ENCODE data around the gene TAS2R13.

Gene TAS2R13

DNA sequence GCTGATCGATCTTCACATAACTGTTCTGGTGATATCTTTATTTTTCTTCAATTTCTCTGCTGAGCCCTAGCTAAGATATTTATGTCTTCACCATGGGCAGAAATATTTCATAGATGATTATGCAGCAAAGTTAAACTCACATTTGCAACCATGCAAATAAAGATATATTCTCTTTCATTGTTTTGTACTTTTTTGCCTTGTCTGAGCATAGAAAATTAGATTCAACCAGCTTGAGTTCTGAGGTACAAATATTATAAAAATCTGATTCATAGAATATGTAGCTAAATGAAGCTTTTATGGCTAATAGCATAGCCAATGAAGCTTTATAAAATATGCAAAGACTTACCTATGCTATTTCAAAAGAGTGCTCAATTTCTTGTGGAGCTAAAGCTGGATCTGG is at the start of gene TAS2R13:
Gene TAS2R13, minus strand, starts transcription at position 101 of the 400 bp plus-strand sequence. CDS start 264 bp downstream, outside the sequence.
- DNase-seq (ENCODE audit: low spot score) = no peak

DNA sequence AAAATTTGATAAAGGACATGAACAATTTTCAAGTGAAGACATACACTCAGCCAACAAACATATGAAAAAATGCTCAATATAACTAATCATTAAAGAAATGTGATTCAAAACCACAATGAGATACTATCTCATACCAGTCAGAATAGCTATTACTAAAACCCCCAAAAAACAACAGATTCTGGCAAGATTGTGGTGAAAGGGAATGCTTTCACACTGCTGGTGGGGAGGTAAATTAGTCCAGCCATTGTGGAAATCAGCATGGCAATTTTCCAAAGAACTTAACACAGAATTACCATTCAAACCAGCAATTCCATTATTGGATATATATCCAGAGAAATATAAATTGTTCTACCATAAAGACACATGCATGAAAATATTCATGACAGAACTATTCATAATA is 48.4 kb upstream of the TAS2R13 start:
- DNase-seq (ENCODE audit: low spot score) = no peak

- no peak for DNase-seq (ENCODE audit: low spot score)
These were observed 46.7 kb upstream of the TAS2R13 start for GRCh38 chr12:10956085-10956484.

DNA sequence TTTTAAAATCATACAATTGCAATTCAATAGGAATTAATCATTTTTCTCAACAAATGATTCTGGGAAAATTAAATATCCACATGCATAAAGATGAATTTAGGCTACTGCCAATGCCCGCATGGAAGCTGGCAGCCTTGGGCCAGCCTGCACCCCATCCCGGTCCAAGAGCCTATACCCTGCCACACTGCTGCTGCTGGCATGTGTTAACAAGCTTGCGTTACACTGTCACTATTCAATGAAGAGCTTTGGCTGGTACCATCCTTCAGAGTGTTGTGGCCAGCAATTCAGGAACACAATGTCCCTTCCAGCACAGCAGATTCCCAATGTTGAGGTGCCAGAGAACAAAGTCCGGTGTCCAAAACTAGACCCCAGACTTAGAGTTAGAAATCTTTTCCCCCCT is 43.3 kb upstream of the TAS2R13 start:
- no peak for DNase-seq (ENCODE audit: low spot score)

DNA sequence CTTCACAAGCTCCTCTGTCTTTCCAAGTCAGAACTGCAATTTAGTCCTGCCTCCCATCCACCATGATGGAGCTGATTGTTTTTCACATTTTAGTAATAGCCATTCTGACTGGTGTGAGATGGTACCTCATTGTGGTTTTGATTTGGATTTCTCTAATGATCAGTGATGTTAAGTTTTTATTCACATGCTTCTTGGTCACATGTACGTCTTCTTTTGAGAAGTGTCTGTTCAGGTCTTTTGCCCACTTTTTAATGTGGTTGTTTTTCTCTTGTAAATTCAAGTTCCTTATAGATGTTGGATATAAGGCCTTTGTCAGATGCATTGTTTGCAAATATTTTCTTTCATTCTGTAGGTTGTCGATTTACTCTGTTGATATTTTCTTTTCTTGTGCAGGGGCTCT is 33.8 kb upstream of the TAS2R13 start:
- DNase-seq (ENCODE audit: low spot score) = no peak

DNA sequence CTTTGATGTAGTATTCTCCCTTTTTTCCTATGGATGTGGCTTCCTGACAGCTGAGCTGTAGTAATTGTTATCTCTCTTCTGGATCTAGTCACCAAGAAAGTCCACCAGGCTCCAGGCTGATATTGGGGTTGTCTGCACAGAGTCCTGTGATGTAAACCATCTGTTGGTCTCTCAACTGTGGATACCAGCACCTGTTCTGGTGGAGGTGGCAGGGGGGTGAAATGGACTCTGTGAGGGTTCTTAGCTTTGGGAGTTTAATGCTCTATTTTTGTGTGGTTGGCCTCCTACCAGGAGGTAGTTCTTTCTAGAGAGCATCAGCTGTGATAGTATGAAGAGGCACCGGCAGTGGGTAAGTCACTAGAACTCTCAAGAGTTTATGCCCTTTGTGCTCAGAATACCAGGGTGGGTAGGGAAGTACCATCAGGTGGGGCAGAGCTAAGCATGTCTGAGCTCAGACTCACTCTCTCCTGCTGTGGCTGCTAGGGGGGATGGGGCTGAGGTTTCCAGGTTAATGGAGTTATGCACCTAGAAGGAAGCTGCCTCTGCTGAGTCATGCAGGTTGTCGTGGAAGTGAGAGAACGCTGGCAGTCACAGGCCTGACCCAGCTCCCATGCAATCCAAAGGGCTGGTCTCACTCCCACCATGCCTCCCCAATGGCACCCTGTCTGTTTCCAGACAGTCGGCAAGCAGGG is 32.7 kb upstream of the TAS2R13 start:
- no peak for DNase-seq (ENCODE audit: low spot score)

GRCh38 chr12:10941369-10941768 is 32.0 kb upstream of the TAS2R13 start:
- no peak for DNase-seq (ENCODE audit: low spot score)

- DNase-seq (ENCODE audit: low spot score) = no peak
These were observed 31.0 kb upstream of the TAS2R13 start for GRCh38 chr12:10940389-10940788.

- no peak for DNase-seq (ENCODE audit: low spot score)
These were observed 29.8 kb upstream of the TAS2R13 start, which contains the start of gene TAS2R14 for GRCh38 chr12:10939163-10939562. TSS of gene TAS2R14 (minus strand) at chr12:10939263. CDS start at chr12:10939207, 56 bp downstream.

DNA sequence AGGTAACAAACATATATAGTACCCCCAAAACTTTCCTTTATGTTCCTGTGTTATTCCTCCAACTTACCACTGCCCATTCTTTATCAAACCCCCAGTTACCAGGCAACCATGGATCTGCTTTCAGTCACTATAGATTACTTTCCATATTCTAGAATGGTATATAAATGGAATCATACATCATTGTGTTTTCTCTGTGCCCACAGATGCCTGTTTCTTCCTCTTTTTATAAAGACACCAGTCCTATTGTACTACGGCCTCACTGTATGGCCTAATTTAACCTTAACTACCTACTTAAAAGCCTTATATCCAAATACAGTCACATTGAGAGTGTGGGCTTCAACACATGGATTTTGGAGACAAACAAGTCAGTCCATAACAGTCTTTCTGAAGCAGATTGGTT is 27.1 kb upstream of the TAS2R13 start:
- no peak for DNase-seq (ENCODE audit: low spot score)

DNA sequence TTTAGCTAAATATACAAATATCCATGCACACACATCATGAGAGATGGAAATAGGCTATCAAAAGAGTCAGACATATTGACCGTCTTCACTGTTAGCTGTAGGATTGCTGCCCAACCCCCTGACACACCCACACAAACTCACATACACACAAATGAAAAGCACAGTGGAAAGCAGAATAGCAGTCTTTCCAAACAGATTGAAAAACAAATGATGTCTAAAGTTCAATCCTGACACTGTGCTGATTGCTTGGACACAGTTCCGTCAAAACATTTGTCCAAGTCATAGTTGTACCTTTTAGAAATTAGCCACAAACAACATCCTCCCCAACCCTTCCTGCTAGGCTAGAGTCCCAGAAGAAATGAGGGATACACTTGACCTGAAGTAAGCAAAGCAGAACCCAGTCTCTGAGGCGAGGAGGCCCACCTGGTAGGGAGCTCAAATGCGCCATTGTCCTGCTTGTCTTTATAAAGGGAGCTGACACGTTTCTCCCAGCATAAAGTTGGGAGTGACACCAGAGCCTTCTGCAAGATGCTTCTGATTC is 19.5 kb upstream of the TAS2R13 start, which contains the start of gene PRH2:
Gene PRH2, plus strand, starts transcription at position 491 of the 541 bp plus-strand sequence. Its CDS starts 38 bp downstream, at position 529.
- DNase-seq (ENCODE audit: low spot score) = no peak

DNA sequence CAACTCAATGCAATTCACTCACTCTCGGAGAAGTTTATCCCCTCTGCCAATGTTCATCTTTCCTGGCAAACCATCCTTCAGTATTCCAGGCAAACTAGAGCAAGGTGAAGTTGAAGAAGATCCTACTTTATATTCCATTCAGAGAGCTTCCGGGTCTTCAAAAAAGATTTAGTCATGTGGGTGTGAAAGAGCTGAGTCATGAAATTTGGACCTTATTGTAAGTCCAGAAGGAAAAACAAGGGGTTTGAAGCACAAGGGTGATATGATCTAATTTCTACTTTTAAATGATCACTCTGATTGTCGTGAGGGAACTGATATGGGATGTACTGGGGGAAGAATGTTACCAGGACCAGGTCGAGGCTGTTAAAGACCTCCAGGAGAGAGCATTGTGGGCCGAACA is 16.9 kb upstream of the TAS2R13 start:
- no peak for DNase-seq (ENCODE audit: low spot score)

GRCh38 chr12:10919809-10920208 is 10.4 kb upstream of the TAS2R13 start:
- DNase-seq (ENCODE audit: low spot score) = no peak

DNA sequence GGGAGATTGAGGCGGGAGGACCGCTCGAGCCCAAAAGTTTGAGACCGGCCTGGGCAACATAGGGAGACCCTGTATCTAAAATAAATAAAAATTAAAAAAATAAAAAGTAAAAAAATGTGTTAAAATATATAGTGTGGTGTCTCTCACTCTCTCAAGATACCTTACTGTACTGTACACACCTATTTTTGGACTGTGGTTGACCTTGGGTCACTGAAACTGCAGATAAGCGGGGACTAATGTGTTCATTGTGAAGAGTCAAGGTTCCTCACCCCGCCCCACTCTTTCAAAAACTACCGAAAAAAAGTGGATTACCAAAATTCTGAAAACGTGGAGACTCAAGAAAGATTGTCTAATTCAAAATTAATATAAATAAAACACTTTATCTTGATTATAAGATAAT is 1.0 kb upstream of the TAS2R13 start:
- DNase-seq (ENCODE audit: low spot score) = no peak

DNA sequence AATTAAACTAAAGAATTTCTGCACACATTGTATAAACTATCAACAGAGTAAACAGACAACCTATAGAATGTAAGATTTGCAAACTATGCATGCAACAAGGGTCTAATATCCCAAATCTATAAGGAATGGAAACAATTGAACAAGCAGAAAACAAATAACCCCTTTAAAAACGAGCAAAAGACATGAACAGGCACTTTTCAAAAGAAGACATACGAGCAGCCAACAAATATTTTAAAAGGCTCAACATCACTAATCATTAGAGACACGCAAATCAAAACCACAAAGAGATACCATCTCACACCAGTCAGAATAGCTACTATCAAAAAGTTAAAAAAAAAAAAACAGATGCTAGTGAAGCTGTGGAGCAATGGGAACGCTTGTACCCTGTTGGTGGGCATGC is 4.7 kb downstream of the TAS2R13 start:
- DNase-seq (ENCODE audit: low spot score) = no peak

- DNase-seq (ENCODE audit: low spot score) = no peak
These were observed 7.9 kb downstream of the TAS2R13 start for GRCh38 chr12:10901427-10901826.

DNA sequence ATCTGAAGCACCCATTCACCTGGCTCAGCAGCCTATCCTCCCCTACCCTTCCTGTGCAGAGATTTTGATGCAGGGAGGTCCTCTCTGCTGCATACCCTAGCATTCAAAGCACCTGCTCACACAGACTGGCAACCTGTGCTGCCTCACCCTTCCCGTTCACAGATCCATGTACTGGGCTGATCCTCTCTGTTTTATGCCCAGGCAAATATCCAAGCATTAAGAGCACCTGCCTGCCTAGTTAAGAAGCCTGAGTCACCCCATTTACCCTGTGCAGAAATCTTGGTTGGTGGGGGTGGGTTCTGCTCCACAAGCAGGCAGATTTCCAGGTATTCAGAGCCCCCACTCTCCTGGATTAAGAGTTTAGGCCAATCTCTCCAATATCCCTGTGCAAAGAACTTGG is 8.4 kb downstream of the TAS2R13 start:
- no peak for DNase-seq (ENCODE audit: low spot score)

DNA sequence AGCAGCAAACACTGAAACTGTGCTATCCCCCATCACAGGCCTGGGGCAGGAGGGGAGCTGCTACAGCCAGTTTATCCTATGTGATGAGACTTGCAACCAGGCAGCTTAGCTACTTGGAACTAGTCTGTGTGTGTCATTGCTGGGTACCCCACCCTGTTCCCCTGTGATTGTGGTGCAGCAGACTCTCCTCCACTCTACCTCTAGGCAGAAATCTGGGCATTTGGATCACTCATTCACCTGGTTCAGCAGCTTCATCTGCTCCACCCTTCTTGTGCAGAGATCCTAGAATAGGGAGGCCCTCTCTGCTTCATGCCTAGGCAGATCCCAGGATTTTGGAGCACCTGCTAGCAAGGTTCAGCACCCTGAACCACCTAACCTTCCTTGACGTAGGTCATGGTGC is 8.8 kb downstream of the TAS2R13 start:
- DNase-seq (ENCODE audit: low spot score) = no peak

- DNase-seq (ENCODE audit: low spot score) = no peak
These were observed 12.5 kb downstream of the TAS2R13 start for GRCh38 chr12:10896854-10897253.

- no peak for DNase-seq (ENCODE audit: low spot score)
These were observed 17.4 kb downstream of the TAS2R13 start for GRCh38 chr12:10891937-10892336.

DNA sequence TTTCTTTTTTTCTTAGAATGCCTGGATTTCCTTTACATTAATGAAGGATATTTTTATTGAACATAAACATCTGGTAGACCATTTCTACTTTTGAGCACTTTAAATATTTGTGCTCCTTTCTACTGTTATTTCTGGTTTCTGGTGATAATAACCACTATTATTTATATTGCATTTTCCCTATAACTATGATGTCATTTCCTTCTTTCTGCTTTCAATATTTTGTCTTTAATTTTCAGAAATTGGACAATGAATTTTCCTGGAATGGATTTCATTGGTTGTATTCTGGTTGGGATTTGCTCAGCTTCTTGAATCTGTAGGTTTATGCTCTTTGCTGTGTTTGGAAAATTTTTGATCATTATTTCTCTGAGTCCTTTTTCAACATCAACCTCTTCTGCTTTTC is 20.1 kb downstream of the TAS2R13 start:
- no peak for DNase-seq (ENCODE audit: low spot score)

DNA sequence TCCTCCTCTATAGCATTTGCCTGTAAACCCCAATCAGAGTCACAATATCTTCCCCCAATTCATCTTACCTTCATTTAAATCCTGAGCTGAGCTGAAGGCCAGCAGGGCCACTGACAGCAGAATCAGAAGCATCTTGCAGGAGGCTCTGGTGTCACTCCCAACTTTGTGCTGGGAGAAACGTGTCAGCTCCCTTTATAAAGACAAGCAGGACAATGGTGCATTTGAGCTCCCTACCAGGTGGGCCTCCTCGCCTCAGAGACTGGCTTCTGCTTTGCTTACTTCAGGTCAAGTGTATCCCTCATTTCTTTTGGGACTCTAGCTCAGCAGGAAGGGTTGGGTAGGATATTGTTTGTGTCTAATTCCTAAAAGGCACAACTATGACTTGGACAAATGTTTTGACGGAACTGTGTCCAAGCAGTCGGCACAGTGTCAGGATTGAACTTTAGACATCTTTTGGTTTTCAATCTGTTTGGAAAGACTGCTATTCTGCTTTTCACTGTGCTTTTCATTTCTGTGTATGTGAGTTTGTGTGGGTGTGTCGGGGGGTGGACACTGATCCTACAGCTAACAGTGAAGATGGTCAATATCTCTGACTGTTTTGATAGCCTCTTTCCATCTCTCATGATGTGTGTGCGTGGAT is 25.2 kb downstream of the TAS2R13 start, which contains the start of gene PRH1:
Gene PRH1, minus strand, starts transcription at position 170 of the 640 bp plus-strand sequence. Its CDS starts 38 bp downstream, at position 132.
- no peak for DNase-seq (ENCODE audit: low spot score)

GRCh38 chr12:10873378-10873777 is 36.0 kb downstream of the TAS2R13 start:
- DNase-seq (ENCODE audit: low spot score) = no peak

Data from NAMALWA (cell line).